ENCODE results near the gene LRP1B.

DNA sequence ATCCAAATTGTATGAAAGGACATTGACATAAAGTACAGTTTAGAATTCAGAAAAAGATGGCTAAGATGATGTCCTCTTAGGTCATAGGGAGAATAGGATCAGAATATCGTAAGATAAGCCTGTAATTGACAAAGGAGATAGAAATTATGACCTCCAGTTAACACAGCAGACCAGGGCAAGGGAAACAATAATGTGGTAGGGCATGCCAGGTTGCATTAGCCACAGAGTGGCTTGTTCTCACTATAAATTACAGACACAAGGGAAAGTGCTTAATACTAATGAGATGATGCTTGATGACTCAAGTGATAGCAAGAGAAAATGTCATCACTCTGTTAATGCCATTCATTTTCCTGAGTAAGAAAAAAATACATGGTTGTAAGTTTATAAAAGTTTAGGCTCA lies 48.9 kb upstream of the LRP1B start:
- TF ChIP-seq TEAD4 (IDR thresholded peaks at IDR 0.05; ENCODE audit: borderline replicate concordance, insufficient read depth), result no peak
- TF ChIP-seq CTCF (IDR thresholded peaks at IDR 0.05), result no peak
